Cardiac muscle cell (in vitro differentiated cells and primary cell): ENCODE measurements around the gene ARHGAP10. TPM values are rescaled to one million over a fixed set of nuclear protein-coding genes. Genes with fewer than 3 reads are reported as not detected.
"Not testable (repeated sequence)": the region's sequence is repeated elsewhere in the genome, so short reads cannot be mapped to it uniquely, and the experiment has no call there.

ENCODE experiments used
- DNase-seq, 2 donors: peaks; one replicate each; pipeline versions ENCODE4 v3.0.0 to v3.0.0-alpha.2; 2010 to 2017; ENCODE audit warnings: low read depth in 1 of 2, low spot score in 1 of 2
- H3K27ac ChIP-seq: fragments of 200-600 bp; sonication (generic); 2 replicates; pipeline ENCODE4 v1.5.1; 2016
- H3K27me3 ChIP-seq: fragments of 200-600 bp; sonication (generic); 2 replicates; pipeline ENCODE4 v1.6.0; 2016; ENCODE audit warnings: control low read depth
- H3K36me3 ChIP-seq: fragments of 200-600 bp; sonication (generic); 2 replicates; pipeline ENCODE4 v1.5.1; 2016; ENCODE audit warnings: control low read depth
- H3K4me1 ChIP-seq: fragments of 200-600 bp; sonication (generic); 2 replicates; pipeline ENCODE4 v1.8.1; 2017; ENCODE audit warnings: low read depth, mild to moderate bottlenecking, mixed run types
- H3K4me3 ChIP-seq: fragments of 200-600 bp; sonication (generic); 2 replicates; pipeline ENCODE4 v1.5.1; 2016; ENCODE audit warnings: mild to moderate bottlenecking
- H3K9me3 ChIP-seq: fragments of 200-600 bp; sonication (generic); 2 replicates; pipeline ENCODE4 v1.5.1; 2017; ENCODE audit warnings: low read depth, mild to moderate bottlenecking, control low read depth
- CTCF ChIP-seq: IDR thresholded peaks from 2 replicates; pipeline ENCODE4 v1.5.1; 2012; ENCODE audit warnings: low read depth, mild to moderate bottlenecking, low read length
- polyA plus RNA-seq: library from polyadenylated mRNA; unstranded; fragments of >200 nt; fragmentation: Nextera tagmentation; extraction: Ambion mirVana; gene quantifications from 2 replicates; pipeline ENCODE4 v1.2.1, GENCODE V29; 2016
- total RNA-seq: library from RNA; depleted of rRNA; stranded (reverse); fragments of >200 nt; gene quantifications from 2 replicates; pipeline ENCODE4 v1.2.3, GENCODE V29; 2016

Gene ARHGAP10
- total and polyA plus RNA-seq, 2 experiments from 2014 or later = 12.1 to 15.0 TPM

DNA sequence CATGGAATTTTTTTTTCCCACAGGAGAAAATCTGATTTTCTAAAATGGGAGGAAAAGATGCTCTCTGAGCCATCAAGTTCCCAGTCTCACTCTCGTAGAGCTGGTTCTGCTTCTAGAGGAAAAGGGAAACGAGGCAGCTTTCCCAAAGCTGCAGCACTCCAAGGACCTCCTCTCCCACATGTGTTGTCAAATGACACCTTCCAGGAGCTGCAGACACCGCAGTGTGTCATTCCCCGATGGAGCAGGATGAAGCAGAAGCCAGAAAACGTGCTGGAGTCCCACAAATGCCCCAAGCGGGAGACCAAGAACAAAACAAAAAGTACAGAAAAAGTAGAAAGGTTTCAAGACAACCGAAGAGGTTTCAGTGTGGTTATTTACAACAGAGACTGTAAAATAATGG, 348.1 kb downstream of the ARHGAP10 start:
- no peaks in the 10 kb centered on the region for H3K9me3 ChIP-seq
- no peak overlapping the region for H3K27ac ChIP-seq
- TF ChIP-seq CTCF = no peak

GRCh38 chr4:148081267-148081666, 349.4 kb downstream of the ARHGAP10 start:
- no peak overlapping the region for H3K27ac ChIP-seq

More for the DNA sequence above, 348.1 kb downstream of the ARHGAP10 start:
- no peak for DNase-seq
- Histone ChIP-seq H3K27me3 (no peaks in the 10 kb centered on the region), H3K4me3 (no peak overlapping the region), H3K4me1 (no peaks in the 10 kb centered on the region), H3K36me3 (no peaks in the 10 kb centered on the region)

GRCh38 chr4:148081745-148082144, 349.9 kb downstream of the ARHGAP10 start:
- H3K36me3 ChIP-seq = no peaks in the 10 kb centered on the region
- no peaks in the 10 kb centered on the region for H3K27me3 ChIP-seq
- no peak for DNase-seq
- no peaks in the 10 kb centered on the region for H3K4me1 ChIP-seq
- H3K9me3 ChIP-seq = no peaks in the 10 kb centered on the region
- no peak overlapping the region for H3K4me3 ChIP-seq
- no peak for TF ChIP-seq CTCF
- H3K27ac ChIP-seq = no peak overlapping the region

More at GRCh38 chr4:148081267-148081666, 349.4 kb downstream of the ARHGAP10 start:
- Histone ChIP-seq H3K4me3 (no peak overlapping the region), H3K36me3 (no peaks in the 10 kb centered on the region), H3K9me3 (no peaks in the 10 kb centered on the region), H3K4me1 (no peaks in the 10 kb centered on the region), H3K27me3 (no peaks in the 10 kb centered on the region)
- TF ChIP-seq CTCF = no peak
- DNase-seq = no peak

DNA sequence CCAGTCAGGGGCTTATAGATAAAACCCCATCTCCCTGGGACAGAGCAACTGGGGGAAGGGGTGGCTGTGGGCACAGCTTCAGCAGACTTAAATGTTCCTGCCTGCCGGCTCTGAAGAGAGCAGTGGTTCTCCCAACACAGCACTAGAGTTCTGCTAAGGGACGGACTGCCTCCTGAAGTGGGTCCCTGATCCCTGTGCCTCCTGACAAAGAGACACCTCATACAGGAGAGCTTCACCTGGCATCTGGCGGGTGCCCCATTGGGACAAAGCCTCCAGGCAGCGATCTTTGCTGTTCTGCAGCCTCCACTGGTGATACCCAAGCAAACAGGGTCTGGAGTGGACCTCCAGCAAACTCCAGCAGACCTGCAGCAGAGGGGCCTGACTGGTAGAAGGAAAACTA, 351.2 kb downstream of the ARHGAP10 start:
- not testable (repeated sequence) for H3K36me3 ChIP-seq, H3K9me3 ChIP-seq, H3K4me1 ChIP-seq, H3K27me3 ChIP-seq, DNase-seq, H3K4me3 ChIP-seq, H3K27ac ChIP-seq

GRCh38 chr4:148089624-148090023, 357.7 kb downstream of the ARHGAP10 start:
- TF ChIP-seq CTCF = no peak
- Histone ChIP-seq H3K27me3 (no peaks in the 10 kb centered on the region), H3K27ac (no peak overlapping the region), H3K4me1 (no peaks in the 10 kb centered on the region), H3K9me3 (no peaks in the 10 kb centered on the region), H3K36me3 (no peaks in the 10 kb centered on the region), H3K4me3 (no peak overlapping the region)
- DNase-seq = no peak

DNA sequence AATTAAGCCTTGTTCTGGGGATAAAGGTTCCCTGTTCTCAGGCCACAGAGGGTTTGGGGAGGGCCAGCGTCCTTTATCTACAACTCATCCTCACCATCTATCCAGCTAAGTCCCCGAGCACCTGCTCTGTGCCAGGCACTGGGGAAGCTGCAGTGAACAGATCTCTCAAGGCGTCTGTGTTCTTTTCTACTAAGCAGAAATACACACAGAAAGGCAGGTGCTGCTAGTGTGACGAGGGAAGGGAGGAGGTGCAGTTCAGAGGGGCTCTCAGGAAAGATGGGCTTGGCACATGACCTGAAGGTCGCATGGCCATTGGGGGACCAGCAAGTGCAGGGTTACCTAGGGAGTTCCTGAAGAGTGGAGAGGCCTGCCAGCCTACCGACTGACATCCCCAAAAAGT, 358.1 kb downstream of the ARHGAP10 start:
- H3K36me3 ChIP-seq = no peaks in the 10 kb centered on the region
- H3K27ac ChIP-seq = no peak overlapping the region
- H3K4me1 ChIP-seq = no peaks in the 10 kb centered on the region
- no peak for TF ChIP-seq CTCF
- no peaks in the 10 kb centered on the region for H3K9me3 ChIP-seq
- no peak overlapping the region for H3K4me3 ChIP-seq
- no peaks in the 10 kb centered on the region for H3K27me3 ChIP-seq
- DNase-seq = no peak
